NOMO-1 (cell line): ENCODE results near the gene SRRM3.
"Not testable (repeated sequence)": the region's sequence is repeated elsewhere in the genome, so short reads cannot be mapped to it uniquely, and the experiment has no call there.

Experiments used
- DNase-seq, 2 experiments: peaks; one replicate each; lab custom pipeline; 2025; ENCODE audit not compliant: unreplicated experiment in 2 of 2; lab: John Stamatoyannopoulos, UW

SRRM3 gene

GRCh38 chr7:76335417-76335816, 133.7 kb downstream of the SRRM3 start:
- DNase-seq = not testable (repeated sequence)

- no peak for DNase-seq
Measured at GRCh38 chr7:76336094-76336493, 134.4 kb downstream of the SRRM3 start.
